PC-3 (cell line): ENCODE data around the gene OVCH1.

Source experiments
- EZH2 ChIP-seq: fragments of 300-600 bp; sonication (generic); IDR thresholded peaks from one replicate; pipeline ENCODE4 v1.6.1; 2017; ENCODE audit warnings: antibody characterized with exemption, mild to moderate bottlenecking, low read length; ENCODE audit not compliant: unreplicated experiment
- EZH2phosphoT487 ChIP-seq: fragments of 300-600 bp; sonication (generic); IDR thresholded peaks from 2 replicates; pipeline ENCODE4 v1.6.1; 2018; ENCODE audit warnings: mild to moderate bottlenecking, antibody characterized with exemption, low read length, borderline replicate concordance
- TF ChIP-seq, protein P1 (sequence below): fragments of 300-600 bp; sonication (generic); conservative IDR thresholded peaks from 2 replicates; pipeline ENCODE4 v1.5.1; 2017; ENCODE audit warnings: antibody characterized with exemption, low read depth, mild to moderate bottlenecking, low read length

DNA sequence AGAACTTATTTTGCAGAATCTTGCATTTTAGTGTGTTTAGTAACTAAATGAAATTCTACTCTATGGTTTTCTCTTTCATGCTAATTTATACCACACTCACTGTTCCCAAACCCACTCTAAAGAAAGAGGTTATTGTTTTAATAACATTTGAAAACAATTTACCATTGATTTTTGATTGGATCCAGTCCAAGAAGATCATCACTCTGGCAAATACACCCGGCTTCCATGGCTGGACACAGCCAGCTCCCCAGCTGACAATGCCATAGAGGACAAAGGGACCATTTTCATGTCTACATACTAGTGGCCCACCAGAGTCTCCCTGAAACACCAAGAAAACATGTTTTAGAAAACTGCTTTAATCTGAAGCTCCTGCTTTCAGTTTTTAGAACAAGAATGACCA lies 42.4 kb downstream of the OVCH1 start:
- TF ChIP-seq EZH2 = no peak
- TF ChIP-seq, protein P1, sequence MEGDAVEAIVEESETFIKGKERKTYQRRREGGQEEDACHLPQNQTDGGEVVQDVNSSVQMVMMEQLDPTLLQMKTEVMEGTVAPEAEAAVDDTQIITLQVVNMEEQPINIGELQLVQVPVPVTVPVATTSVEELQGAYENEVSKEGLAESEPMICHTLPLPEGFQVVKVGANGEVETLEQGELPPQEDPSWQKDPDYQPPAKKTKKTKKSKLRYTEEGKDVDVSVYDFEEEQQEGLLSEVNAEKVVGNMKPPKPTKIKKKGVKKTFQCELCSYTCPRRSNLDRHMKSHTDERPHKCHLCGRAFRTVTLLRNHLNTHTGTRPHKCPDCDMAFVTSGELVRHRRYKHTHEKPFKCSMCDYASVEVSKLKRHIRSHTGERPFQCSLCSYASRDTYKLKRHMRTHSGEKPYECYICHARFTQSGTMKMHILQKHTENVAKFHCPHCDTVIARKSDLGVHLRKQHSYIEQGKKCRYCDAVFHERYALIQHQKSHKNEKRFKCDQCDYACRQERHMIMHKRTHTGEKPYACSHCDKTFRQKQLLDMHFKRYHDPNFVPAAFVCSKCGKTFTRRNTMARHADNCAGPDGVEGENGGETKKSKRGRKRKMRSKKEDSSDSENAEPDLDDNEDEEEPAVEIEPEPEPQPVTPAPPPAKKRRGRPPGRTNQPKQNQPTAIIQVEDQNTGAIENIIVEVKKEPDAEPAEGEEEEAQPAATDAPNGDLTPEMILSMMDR = no peak
- TF ChIP-seq EZH2phosphoT487 = no peak
